GM19193 (cell line): ENCODE results near the gene REL.

Experiments used
- POLR2A ChIP-seq: IDR thresholded peaks from 4 replicates; pipeline ENCODE4 v1.6.1; 2011; ENCODE audit not compliant: insufficient read depth, insufficient read length; ENCODE audit errors: extremely low read depth

The REL gene

GRCh38 chr2:60945341-60945740 is 64.0 kb downstream of the REL start:
- no peak for TF ChIP-seq POLR2A

DNA sequence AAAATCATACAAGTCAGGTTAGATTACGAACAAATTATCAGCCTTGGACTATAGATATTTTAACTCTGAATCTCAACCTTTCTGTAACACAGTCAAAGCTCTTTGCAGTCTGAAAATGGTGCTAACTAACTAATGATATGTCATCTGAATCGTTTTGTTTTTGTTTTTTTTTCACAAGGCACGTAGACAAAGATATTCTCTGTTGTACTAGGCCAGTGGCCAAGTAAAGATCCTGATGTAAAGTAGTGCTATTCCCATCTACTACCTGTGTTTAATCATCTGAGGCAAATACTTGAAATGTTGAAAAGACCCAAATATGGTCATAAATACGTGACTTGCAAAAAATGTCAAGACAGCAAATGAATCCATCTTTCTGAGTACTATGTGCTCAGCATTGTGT is 65.7 kb downstream of the REL start:
- TF ChIP-seq POLR2A, result no peak

DNA sequence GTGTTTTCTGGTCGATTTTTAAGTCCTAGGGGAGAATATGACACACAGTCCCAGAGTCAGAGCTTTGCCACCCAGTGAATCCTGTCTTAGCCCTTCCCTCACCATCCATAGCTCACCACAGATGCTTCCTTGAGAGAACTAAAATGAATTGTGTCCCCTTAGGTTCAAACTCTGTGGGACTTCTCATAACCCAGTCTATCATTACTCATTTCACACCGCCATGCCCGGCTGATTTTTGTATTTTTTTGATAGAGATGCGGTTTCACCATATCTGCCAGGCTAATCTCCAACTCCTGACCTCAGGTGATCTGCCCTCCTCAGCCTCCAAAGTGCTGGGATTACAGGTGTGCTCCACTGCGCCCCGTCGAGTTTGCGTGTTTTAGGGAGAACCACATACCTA is 66.8 kb downstream of the REL start:
- no peak for TF ChIP-seq POLR2A

- TF ChIP-seq POLR2A, result no peak
These were observed 67.7 kb downstream of the REL start for GRCh38 chr2:60948926-60949579.

GRCh38 chr2:60954139-60954538 is 72.8 kb downstream of the REL start:
- TF ChIP-seq POLR2A, result no peak

DNA sequence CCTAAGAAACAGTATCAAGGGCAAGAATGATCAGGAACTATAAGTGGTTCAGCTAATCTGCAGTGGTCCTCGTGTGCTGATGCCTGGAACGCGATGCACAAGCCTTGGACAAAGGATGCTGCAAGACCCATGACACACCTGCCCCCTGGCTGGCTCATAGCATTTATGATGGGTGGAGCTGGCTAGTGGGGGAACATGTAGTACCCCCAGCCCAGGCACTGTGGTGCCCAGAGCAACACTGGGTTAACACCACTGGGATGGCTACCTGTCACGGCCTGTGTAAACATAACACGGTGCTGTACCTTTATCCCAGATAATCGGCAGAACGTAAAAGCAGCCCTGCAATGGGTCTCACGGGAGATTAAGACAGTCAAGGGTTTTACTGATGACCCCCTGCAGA is 75.8 kb downstream of the REL start:
- no peak for TF ChIP-seq POLR2A

DNA sequence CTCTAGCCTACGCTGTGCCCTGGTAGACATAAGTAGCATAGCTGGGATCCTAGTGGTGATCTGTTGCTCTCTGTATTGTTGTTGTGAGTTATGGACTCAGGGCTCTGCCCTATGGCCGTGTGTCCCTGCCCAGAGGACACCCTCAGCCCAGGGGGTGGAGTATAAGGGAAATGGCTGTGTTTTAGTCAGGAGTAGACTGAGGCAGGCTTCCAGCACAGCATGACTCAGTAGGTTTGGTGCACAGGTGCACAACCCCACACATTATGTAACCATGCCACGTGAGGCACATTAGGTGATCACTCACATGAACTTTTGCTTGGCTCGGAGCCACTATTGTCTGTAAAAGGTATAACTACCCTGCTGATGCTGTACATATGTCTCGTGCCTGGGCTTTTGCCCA is 76.3 kb downstream of the REL start:
- TF ChIP-seq POLR2A, result no peak

DNA sequence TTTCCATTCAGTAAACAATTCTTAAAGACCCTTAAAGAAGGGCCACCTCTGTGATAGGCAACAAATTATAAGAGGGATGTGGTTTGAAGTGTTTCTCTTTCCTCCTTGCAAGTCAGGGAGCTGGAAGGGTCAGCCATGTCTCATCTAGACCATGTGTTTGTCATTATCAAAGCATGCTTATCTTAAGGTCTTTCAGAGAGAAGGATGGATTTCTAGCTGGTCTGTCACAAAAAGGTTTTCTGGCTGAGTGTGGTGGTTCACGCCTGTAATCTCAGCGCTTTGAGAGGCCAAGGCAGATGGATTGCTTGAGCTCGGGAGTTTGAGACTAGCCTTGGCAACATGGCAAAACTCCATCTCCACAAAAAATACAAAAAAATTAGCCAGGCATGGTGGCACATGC is 77.0 kb downstream of the REL start:
- TF ChIP-seq POLR2A, result no peak

DNA sequence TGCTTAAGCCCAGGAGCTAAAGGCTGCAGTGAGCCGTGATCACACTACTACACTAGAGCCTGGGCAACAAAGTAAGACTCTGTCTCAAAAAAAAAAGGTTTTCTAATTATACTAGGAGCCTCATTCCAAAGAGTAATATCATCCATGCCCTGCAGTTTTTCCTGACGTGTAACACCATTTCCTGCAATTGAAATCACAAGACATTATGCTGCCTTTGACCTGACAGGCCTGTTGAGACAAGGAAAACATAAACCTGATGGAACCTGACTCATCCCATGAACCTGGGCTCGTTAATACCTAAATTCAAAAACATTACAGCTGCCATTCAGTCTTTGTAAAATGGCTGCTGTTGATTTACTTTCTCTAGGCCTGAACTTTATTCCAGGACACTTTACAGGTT is 77.4 kb downstream of the REL start:
- TF ChIP-seq POLR2A, result no peak

DNA sequence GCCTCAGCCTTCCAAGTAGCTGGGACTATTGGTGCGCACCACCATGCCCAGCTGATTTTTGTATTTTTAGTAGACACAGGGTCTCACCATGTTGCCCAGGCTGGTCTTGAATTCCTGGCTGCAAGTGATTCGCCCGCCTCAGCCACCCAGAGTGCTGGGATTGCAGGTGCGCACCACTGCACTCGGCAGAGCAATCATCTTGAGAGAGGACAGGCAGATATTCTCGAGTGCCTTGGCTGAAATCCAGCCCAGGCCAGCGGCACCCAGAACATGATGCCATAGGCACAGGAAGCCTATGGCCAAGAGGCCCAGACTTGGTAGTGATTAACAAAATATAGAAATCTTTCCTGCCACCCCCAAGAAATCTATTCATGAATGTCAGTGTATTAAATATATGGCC is 78.1 kb downstream of the REL start:
- no peak for TF ChIP-seq POLR2A

GRCh38 chr2:60960706-60961105 is 79.3 kb downstream of the REL start:
- no peak for TF ChIP-seq POLR2A

GRCh38 chr2:60961457-60961856 is 80.1 kb downstream of the REL start:
- no peak for TF ChIP-seq POLR2A

DNA sequence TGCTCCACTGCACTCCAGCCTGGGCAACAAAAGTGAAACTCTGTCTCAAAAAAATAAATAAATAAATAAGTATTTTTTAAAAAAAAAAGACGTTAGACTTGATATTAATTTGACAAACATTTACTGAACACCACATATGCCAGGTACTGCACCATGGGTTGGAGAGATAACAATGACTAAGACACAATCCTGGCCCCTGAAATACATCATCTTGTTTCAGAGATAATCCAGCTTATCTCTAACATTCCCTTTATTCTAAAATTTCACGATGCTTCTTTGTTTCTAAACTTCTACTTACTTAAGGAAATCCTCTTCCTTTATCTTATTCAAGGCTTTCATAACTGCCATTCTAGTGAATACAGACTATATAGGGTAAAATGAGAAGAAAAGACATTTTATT is 81.2 kb downstream of the REL start:
- TF ChIP-seq POLR2A, result no peak

GRCh38 chr2:60963190-60963589 is 81.8 kb downstream of the REL start:
- TF ChIP-seq POLR2A, result no peak

DNA sequence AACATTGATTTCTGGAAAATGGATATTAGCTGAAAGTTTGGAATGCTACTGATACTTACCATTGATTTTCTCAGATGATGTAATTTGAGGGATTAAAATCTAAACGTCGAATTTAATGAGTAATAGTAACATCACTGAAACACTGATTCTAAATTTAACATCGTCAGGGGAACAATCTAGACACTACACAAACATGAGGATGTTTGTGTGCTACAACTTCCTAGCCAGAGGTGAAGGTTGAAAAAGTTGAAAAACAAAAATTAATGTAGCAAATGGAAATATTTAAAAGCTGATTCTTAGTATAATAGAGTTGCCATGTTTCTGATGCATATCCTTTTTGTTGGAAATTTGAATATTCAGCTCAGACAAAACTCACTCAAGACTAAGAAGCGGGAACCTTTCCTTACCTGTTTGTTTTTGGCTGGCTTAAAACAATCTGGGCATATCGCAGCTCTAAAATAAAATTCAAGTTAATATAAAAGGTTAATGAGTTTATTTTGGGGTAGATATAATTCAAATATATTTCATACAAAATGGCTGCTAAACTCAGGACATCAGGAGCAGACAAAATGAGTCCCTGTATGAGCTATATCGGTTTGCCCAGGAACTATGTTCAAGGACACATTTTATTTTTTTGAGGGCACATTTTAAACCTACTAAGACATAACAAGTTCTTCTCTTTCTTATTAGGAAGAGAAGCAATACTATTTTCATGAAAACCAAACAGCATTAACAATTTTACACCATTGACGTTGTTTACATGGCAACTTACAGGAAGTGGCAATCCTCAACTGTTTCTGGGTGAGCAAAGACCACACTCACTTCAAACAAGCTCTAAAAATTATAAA is 83.5 kb downstream of the REL start:
- no peak for TF ChIP-seq POLR2A

DNA sequence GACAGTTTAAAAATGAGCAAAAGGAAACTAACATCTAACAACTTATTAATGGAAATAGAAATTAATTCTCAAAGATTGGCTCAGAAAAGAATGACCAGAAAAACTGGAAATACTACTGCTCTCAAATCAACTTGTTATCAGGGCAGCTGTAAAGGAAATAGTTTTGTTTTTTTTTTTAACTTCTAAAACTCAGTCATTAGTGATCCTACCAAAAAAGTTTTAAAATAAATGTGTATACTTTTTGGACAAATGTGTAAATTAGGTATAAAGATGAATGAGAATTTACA is 84.1 kb downstream of the REL start:
- no peak for TF ChIP-seq POLR2A
